Sigmoid colon (tissue), 4 donors: ENCODE data around the gene KDELR3.

Source experiments
- CTCF ChIP-seq, 4 experiments: fragments of 450-650 bp in 3 of 4; fragments of 200-600 bp in 1 of 4; IDR thresholded peaks; one replicate each; pipeline ENCODE4 v1.5.1; 2016 to 2019; ENCODE audit warnings: antibody characterized with exemption in 4 of 4, mild to moderate bottlenecking in 3 of 4, moderate library complexity in 2 of 4
- EP300 ChIP-seq, 4 donors: sonication (generic); formaldehyde crosslinking; IDR thresholded peaks; one replicate each; pipeline ENCODE4 v1.6.1; 2017; ENCODE audit warnings: antibody characterized with exemption in 4 of 4
- POLR2AphosphoS5 ChIP-seq, 4 donors: sonication (generic); formaldehyde crosslinking; IDR thresholded peaks; one replicate each; pipeline ENCODE4 v1.6.1; 2017; ENCODE audit warnings: antibody characterized with exemption in 4 of 4

GRCh38 chr22:38461057-38461413 lies 6.9 kb upstream of the KDELR3 start:
- TF ChIP-seq POLR2AphosphoS5 (IDR thresholded peaks at IDR 0.05) (no peak), EP300 (IDR thresholded peaks at IDR 0.05) (no peak), CTCF (IDR thresholded peaks at IDR 0.05) (no peak)
